Stomach (tissue), 9 donors: ENCODE measurements around the gene CCSER1. TPM values are rescaled to one million over a fixed set of nuclear protein-coding genes. Genes with fewer than 3 reads are reported as not detected.

Source experiments
- DNase-seq, 2 donors: peaks; one replicate each; pipeline versions ENCODE4 v3.0.0 to v3.0.0-alpha.2; 2013 to 2019
- H3K27ac ChIP-seq, 5 donors: fragments of 200-600 bp in 4 of 5; sonication (generic) in 4 of 5; one replicate each; pipeline ENCODE4 v1.5.1; 2013 to 2019; ENCODE audit warnings: mild to moderate bottlenecking in 1 of 5, moderate library complexity in 1 of 5
- H3K27me3 ChIP-seq, 3 donors: fragments of 200-600 bp; sonication (generic); one replicate each; pipeline ENCODE4 v1.5.1; 2017 to 2019; ENCODE audit warnings: mixed run types in 1 of 3
- H3K36me3 ChIP-seq, 4 donors: fragments of 200-600 bp; sonication (generic); 1 replicate in 3 of 4; 2 replicates in 1 of 4; pipeline ENCODE4 v1.5.1; 2016 to 2019
- H3K4me1 ChIP-seq, 4 donors: fragments of 200-600 bp; sonication (generic); one replicate each; pipeline ENCODE4 v1.5.1; 2016 to 2019
- H3K4me3 ChIP-seq, 4 donors: fragments of 200-600 bp; sonication (generic) in 3 of 4; one replicate each; pipeline ENCODE4 v1.5.1; 2016 to 2019; ENCODE audit warnings: mild to moderate bottlenecking in 1 of 4
- H3K9me3 ChIP-seq, 4 donors: fragments of 200-600 bp; sonication (generic); one replicate each; pipeline ENCODE4 v1.5.1; 2016 to 2019
- CTCF ChIP-seq, 7 experiments: fragments of 450-650 bp in 4 of 7; fragments of 200-600 bp in 3 of 7; sonication (generic) in 3 of 7; IDR thresholded peaks; one replicate each; pipeline ENCODE4 v1.5.1; 2016 to 2019; ENCODE audit warnings: antibody characterized with exemption in 7 of 7, control low read depth in 2 of 7, mild to moderate bottlenecking in 1 of 7
- EP300 ChIP-seq: sonication (generic); formaldehyde crosslinking; IDR thresholded peaks from one replicate; pipeline ENCODE4 v1.6.1; 2017; ENCODE audit warnings: antibody characterized with exemption
- POLR2A ChIP-seq, 4 donors: fragments of 450-650 bp; IDR thresholded peaks; one replicate each; pipeline ENCODE4 v1.6.1; 2016; ENCODE audit warnings: antibody characterized with exemption in 4 of 4, control low read depth in 2 of 4, mild to moderate bottlenecking in 1 of 4, moderate library complexity in 1 of 4
- POLR2AphosphoS5 ChIP-seq, 3 donors: sonication (generic); formaldehyde crosslinking; IDR thresholded peaks; one replicate each; pipeline ENCODE4 v1.6.1; 2016; ENCODE audit warnings: antibody characterized with exemption in 3 of 3
- WGBS, 5 donors: extraction: QIAGEN DNeasy Blood & Tissue Kit in 3 of 5; methylation state at CpG; one replicate each; pipeline versions ENCODE4 v1.1.5 to v1.1.7; 2013 to 2018; 5-methylcytosine and 5-hydroxymethylcytosine counted together
- intact Hi-C: fragments of 100-400 bp; cut with DNase I; formaldehyde crosslinking; loops from one replicate; pipeline ENCODE4 v1.15.1; 2023; ENCODE audit warnings: low total_unique reads
- polyA plus RNA-seq, 3 donors: library from polyadenylated mRNA; stranded (reverse); fragments of 200-250 nt; gene quantifications; one replicate each; pipeline ENCODE4 v1.2.3, GENCODE V29; 2013
- total RNA-seq, 5 donors: library from RNA; depleted of rRNA; stranded (reverse); fragments of >200 nt; gene quantifications; one replicate each; pipeline versions ENCODE4 v1.1.0 to v1.2.3, GENCODE V29; 2014 to 2016
- donor health status: healthy with polysubstance abuse.
- donor health status: Bipolar disorder and iron deficiency.
- donor health status: healthy.

CCSER1 gene
- total and polyA plus RNA-seq, 8 donors = 0.33 to 149 (median 15.2) TPM

- Histone ChIP-seq H3K4me3 (no peak overlapping the region), H3K36me3 (no peaks in the 10 kb centered on the region), H3K4me1 (no peaks in the 10 kb centered on the region), H3K27me3 (no peaks in the 10 kb centered on the region), H3K27ac (no peak overlapping the region), H3K9me3 (no peaks in the 10 kb centered on the region)
- DNase-seq = no peak
- intact Hi-C loops = no loop called here
- TF ChIP-seq POLR2A (IDR thresholded peaks at IDR 0.05) (no peak), POLR2AphosphoS5 (IDR thresholded peaks at IDR 0.05) (no peak), EP300 (no peak), CTCF (IDR thresholded peaks at IDR 0.05) (no peak)
- 90 to 99% (median 96%) methylated on average over 3 of the region's 3 CpGs for WGBS, 5 donors
These were observed 943.5 kb downstream of the CCSER1 start for GRCh38 chr4:91070736-91071135.

GRCh38 chr4:91076147-91076546 is 949.0 kb downstream of the CCSER1 start:
- TF ChIP-seq CTCF (IDR thresholded peaks at IDR 0.05) (no peak), EP300 (no peak), POLR2AphosphoS5 (IDR thresholded peaks at IDR 0.05) (no peak), POLR2A (IDR thresholded peaks at IDR 0.05) (no peak)
- Histone ChIP-seq H3K36me3 (no peaks in the 10 kb centered on the region), H3K27me3 (no peaks in the 10 kb centered on the region), H3K9me3 (peaks cover 0 to 21% (median 13%) of the 10 kb centered on the region in 4 donors), H3K4me1 (no peaks in the 10 kb centered on the region), H3K27ac (no peak overlapping the region), H3K4me3 (no peak overlapping the region)
- no peak for DNase-seq
- intact Hi-C loops = no loop called here

- 79 to 89% (median 85%) methylated on average over 2 of the region's 2 CpGs for WGBS, 5 donors
- intact Hi-C loops = no loop called here
These were observed 958.8 kb downstream of the CCSER1 start for GRCh38 chr4:91085961-91086360.

GRCh38 chr4:91087743-91088142 is 960.5 kb downstream of the CCSER1 start:
- intact Hi-C loops = no loop called here
- TF ChIP-seq POLR2AphosphoS5 (IDR thresholded peaks at IDR 0.05) (no peak), EP300 (no peak), POLR2A (IDR thresholded peaks at IDR 0.05) (no peak), CTCF (IDR thresholded peaks at IDR 0.05) (no peak)
- Histone ChIP-seq H3K9me3 (no peaks in the 10 kb centered on the region), H3K27me3 (no peaks in the 10 kb centered on the region), H3K4me1 (no peaks in the 10 kb centered on the region), H3K36me3 (no peaks in the 10 kb centered on the region), H3K27ac (no peak overlapping the region), H3K4me3 (no peak overlapping the region)
- 39 to 68% (median 61%) methylated on average over 1 of the region's 1 CpG for WGBS, 5 donors
- no peak for DNase-seq

More at GRCh38 chr4:91085961-91086360, 958.8 kb downstream of the CCSER1 start:
- H3K27ac ChIP-seq = no peak overlapping the region
- TF ChIP-seq EP300 = no peak
- TF ChIP-seq POLR2AphosphoS5 (IDR thresholded peaks at IDR 0.05) = no peak
- TF ChIP-seq CTCF (IDR thresholded peaks at IDR 0.05) = no peak
- no peak for TF ChIP-seq POLR2A (IDR thresholded peaks at IDR 0.05)
- no peaks in the 10 kb centered on the region for H3K27me3 ChIP-seq
- H3K4me1 ChIP-seq = no peaks in the 10 kb centered on the region
- DNase-seq = no peak
- H3K4me3 ChIP-seq = no peak overlapping the region
- no peaks in the 10 kb centered on the region for H3K9me3 ChIP-seq
- H3K36me3 ChIP-seq = no peaks in the 10 kb centered on the region
